ENCODE data around the gene COL24A1. TPM values are rescaled to one million over a fixed set of nuclear protein-coding genes. Genes with fewer than 3 reads are reported as not detected.
"Not testable (repeated sequence)": the region's sequence is repeated elsewhere in the genome, so short reads cannot be mapped to it uniquely, and the experiment has no call there.

The COL24A1 gene
- total RNA-seq, 1 donor from 2014 or later, result 1.1 TPM

- intact Hi-C loops (cut with DNase I), result no loop called here
- H3K36me3 ChIP-seq, result no peaks in the 10 kb centered on the region
- H3K27ac ChIP-seq, result no peak overlapping the region
- DNase-seq, result no peak
- H3K27me3 ChIP-seq (ENCODE audit: low read depth), result no peaks in the 10 kb centered on the region
- H3K9me3 ChIP-seq, result no peaks in the 10 kb centered on the region
- no peaks in the 10 kb centered on the region for H3K4me1 ChIP-seq
- no peak for ATAC-seq
- H3K4me3 ChIP-seq, result no peak overlapping the region
- TF ChIP-seq CTCF (IDR thresholded peaks at IDR 0.05), result no peak
Measured at GRCh38 chr1:85798419-85798818, 358.2 kb downstream of the COL24A1 start.

- H3K36me3 ChIP-seq; intact Hi-C loops (cut with DNase I); DNase-seq: not testable (repeated sequence)
Measured at GRCh38 chr1:85777021-85777420, 379.6 kb downstream of the COL24A1 start.

GRCh38 chr1:85762804-85763203 lies 393.8 kb downstream of the COL24A1 start:
- TF ChIP-seq CTCF (IDR thresholded peaks at IDR 0.05), result no peak
- DNase-seq, result no peak
- no peak for ATAC-seq
- Histone ChIP-seq H3K4me3 (no peak overlapping the region), H3K27me3 (ENCODE audit: low read depth) (no peaks in the 10 kb centered on the region), H3K9me3 (no peaks in the 10 kb centered on the region), H3K27ac (no peak overlapping the region), H3K4me1 (no peaks in the 10 kb centered on the region), H3K36me3 (no peaks in the 10 kb centered on the region)
- intact Hi-C loops (cut with DNase I), result no loop called here

More at GRCh38 chr1:85777021-85777420, 379.6 kb downstream of the COL24A1 start:
- H3K4me1 ChIP-seq; H3K27ac ChIP-seq; H3K9me3 ChIP-seq; ATAC-seq; H3K27me3 ChIP-seq (ENCODE audit: low read depth); H3K4me3 ChIP-seq: not testable (repeated sequence)

GRCh38 chr1:85756864-85757263 lies 399.7 kb downstream of the COL24A1 start:
- intact Hi-C loops (cut with DNase I), result no loop called here
- Histone ChIP-seq H3K27ac (no peak overlapping the region), H3K36me3 (no peaks in the 10 kb centered on the region), H3K9me3 (peaks cover 7% of the 10 kb centered on the region), H3K4me3 (no peak overlapping the region), H3K27me3 (ENCODE audit: low read depth) (no peaks in the 10 kb centered on the region), H3K4me1 (no peaks in the 10 kb centered on the region)
- ATAC-seq (no peak), DNase-seq (no peak)
- TF ChIP-seq CTCF (IDR thresholded peaks at IDR 0.05), result no peak

- Histone ChIP-seq H3K27me3 (ENCODE audit: low read depth) (no peaks in the 10 kb centered on the region), H3K36me3 (no peaks in the 10 kb centered on the region), H3K27ac (no peak overlapping the region), H3K4me1 (no peaks in the 10 kb centered on the region), H3K9me3 (no peaks in the 10 kb centered on the region), H3K4me3 (no peak overlapping the region)
- no peak for TF ChIP-seq CTCF (IDR thresholded peaks at IDR 0.05)
- DNase-seq, result no peak
- no peak for ATAC-seq
- intact Hi-C loops (cut with DNase I), result no loop called here
Measured at GRCh38 chr1:85748120-85748519, 408.5 kb downstream of the COL24A1 start.

GRCh38 chr1:85746777-85747176 lies 409.8 kb downstream of the COL24A1 start:
- no peak for ATAC-seq

More at GRCh38 chr1:85746777-85747176, 409.8 kb downstream of the COL24A1 start:
- Histone ChIP-seq H3K27ac (no peak overlapping the region), H3K36me3 (no peaks in the 10 kb centered on the region), H3K27me3 (ENCODE audit: low read depth) (no peaks in the 10 kb centered on the region), H3K4me3 (no peak overlapping the region), H3K9me3 (no peaks in the 10 kb centered on the region), H3K4me1 (no peaks in the 10 kb centered on the region)
- intact Hi-C loops (cut with DNase I), result no loop called here
- TF ChIP-seq CTCF (IDR thresholded peaks at IDR 0.05), result no peak
- DNase-seq, result no peak
